Body of pancreas (tissue), 4 donors: Measurements from ENCODE around the gene CRYBA2. TPM values are rescaled to one million over a fixed set of nuclear protein-coding genes. Genes with fewer than 3 reads are reported as not detected.
A peak's percentile ranks its signal among the peaks of the same experiment; 100 is the strongest.

Source experiments
- ATAC-seq: fragments of 150-250 bp; one replicate; pipeline ENCODE4 v1.9.1; 2016
- DNase-seq, 4 donors: peaks; one replicate each; pipeline ENCODE4 v3.0.0-alpha.2; 2019
- H3K27ac ChIP-seq, 4 donors: fragments of 200-600 bp; sonication (generic); 1 replicate in 3 of 4; 2 replicates in 1 of 4; pipeline versions ENCODE4 v1.5.1 to v1.6.1; 2016 to 2019; ENCODE audit warnings: mild to moderate bottlenecking in 1 of 4, mixed read lengths in 1 of 4, moderate library complexity in 1 of 4
- H3K27me3 ChIP-seq, 2 donors: fragments of 200-600 bp; sonication (generic); one replicate each; pipeline ENCODE4 v1.6.0; 2016; ENCODE audit warnings: mild to moderate bottlenecking in 1 of 2
- H3K36me3 ChIP-seq, 2 donors: fragments of 200-600 bp; sonication (generic); replicated peaks in 1 of 2; 2 replicates each; pipeline ENCODE4 v1.5.1; 2016; ENCODE audit warnings: low read depth in 2 of 2; ENCODE audit not compliant: insufficient read depth in 1 of 2
- H3K4me1 ChIP-seq: fragments of 200-600 bp; sonication (generic); one replicate; pipeline ENCODE4 v1.6.0; 2016
- H3K4me3 ChIP-seq, 2 donors: fragments of 200-600 bp; sonication (generic); 1 replicate in 1 of 2; 2 replicates in 1 of 2; pipeline ENCODE4 v1.5.1; 2016 to 2019
- H3K9me3 ChIP-seq, 3 donors: fragments of 200-600 bp; sonication (generic); 1 replicate in 2 of 3; 2 replicates in 1 of 3; pipeline ENCODE4 v1.5.1; 2016
- POLR2A ChIP-seq, 3 donors: fragments of 450-650 bp; IDR thresholded peaks; one replicate each; pipeline ENCODE4 v1.6.1; 2016; ENCODE audit warnings: antibody characterized with exemption in 3 of 3, mild to moderate bottlenecking in 2 of 3
- WGBS, 2 donors: methylation state at CpG; one replicate each; pipeline ENCODE4 v1.1.5; 2017; 5-methylcytosine and 5-hydroxymethylcytosine counted together
- intact Hi-C: fragments of 100-400 bp; cut with DNase I; formaldehyde crosslinking; loops from one replicate; pipeline ENCODE4 v1.15.1; 2023
- total RNA-seq, 2 donors: library from RNA; depleted of rRNA; stranded (reverse); fragments of >200 nt; gene quantifications; one replicate each; pipeline ENCODE4 v1.1.0, GENCODE V29; 2016
- TF ChIP-seq, protein P1 (sequence below), 7 experiments: fragments of 450-650 bp in 4 of 7; fragments of 200-600 bp in 3 of 7; sonication (generic) in 3 of 7; IDR thresholded peaks; one replicate each; pipeline ENCODE4 v1.5.1; 2016 to 2019; ENCODE audit warnings: antibody characterized with exemption in 7 of 7

CRYBA2 gene
- total RNA-seq, 2 donors from 2014 or later: 23.1 to 26.4 TPM

DNA sequence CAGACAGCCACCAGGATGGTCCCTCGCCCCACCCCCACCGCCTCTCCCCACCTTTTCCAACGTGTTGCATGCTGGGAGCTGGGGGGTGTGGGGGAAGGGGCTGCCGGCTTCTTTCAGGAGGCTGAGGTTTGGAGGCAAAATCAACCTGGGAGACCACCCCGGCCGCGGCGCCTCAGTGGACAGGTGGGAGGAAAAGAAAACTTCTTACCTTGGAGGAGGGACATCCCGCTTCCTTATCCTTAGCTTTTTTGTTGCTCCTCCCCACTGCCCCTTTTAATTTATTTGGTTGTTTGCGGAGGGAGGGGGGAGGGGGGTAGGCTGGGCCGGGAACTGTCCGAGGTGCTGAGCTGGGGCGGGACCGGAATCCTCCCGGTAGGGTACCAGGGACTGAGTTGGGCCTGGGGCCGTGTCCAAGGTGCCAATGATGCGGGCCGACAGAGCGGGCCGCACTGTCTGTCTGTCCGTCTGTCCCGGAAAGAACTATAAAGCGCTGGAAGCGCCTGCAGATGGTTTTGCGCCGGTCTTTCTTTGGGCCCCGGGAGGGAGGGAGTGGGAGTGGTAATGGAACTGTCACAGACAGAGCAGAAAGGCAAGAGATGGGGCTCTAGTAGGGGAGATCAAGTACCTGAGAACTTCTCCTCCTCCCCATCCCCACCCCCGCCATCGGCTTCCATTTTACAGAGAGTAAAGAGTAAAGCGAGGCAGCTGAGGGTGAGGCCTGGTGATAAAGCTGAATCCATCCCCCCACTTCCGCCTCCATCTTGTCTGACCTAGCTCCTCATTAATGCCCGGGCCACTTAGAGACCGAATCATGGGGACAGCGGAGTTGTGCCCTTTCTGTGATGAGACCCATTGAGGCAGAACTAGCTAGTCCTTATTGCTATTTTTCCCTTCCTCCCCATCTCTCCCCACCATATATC lies 31.3 kb downstream of the CRYBA2 start:
- Histone ChIP-seq H3K4me1 (peaks cover 28% of the 10 kb centered on the region), H3K27me3 (peaks cover 0 to 48% of the 10 kb centered on the region in 2 donors), H3K4me3 (no peak overlapping the region), H3K9me3 (no peaks in the 10 kb centered on the region), H3K36me3 (no peaks in the 10 kb centered on the region), H3K27ac (no peak overlapping the region)
- TF ChIP-seq, protein P1, sequence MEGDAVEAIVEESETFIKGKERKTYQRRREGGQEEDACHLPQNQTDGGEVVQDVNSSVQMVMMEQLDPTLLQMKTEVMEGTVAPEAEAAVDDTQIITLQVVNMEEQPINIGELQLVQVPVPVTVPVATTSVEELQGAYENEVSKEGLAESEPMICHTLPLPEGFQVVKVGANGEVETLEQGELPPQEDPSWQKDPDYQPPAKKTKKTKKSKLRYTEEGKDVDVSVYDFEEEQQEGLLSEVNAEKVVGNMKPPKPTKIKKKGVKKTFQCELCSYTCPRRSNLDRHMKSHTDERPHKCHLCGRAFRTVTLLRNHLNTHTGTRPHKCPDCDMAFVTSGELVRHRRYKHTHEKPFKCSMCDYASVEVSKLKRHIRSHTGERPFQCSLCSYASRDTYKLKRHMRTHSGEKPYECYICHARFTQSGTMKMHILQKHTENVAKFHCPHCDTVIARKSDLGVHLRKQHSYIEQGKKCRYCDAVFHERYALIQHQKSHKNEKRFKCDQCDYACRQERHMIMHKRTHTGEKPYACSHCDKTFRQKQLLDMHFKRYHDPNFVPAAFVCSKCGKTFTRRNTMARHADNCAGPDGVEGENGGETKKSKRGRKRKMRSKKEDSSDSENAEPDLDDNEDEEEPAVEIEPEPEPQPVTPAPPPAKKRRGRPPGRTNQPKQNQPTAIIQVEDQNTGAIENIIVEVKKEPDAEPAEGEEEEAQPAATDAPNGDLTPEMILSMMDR (IDR thresholded peaks at IDR 0.05): no peak
- no peak for TF ChIP-seq POLR2A (IDR thresholded peaks at IDR 0.05)
- 10 to 12% methylated on average over 30 to 32 of the region's 34 CpGs for WGBS, 2 donors
- intact Hi-C loops: no loop called here
- DNase-seq (no peak), ATAC-seq (no peak)

DNA sequence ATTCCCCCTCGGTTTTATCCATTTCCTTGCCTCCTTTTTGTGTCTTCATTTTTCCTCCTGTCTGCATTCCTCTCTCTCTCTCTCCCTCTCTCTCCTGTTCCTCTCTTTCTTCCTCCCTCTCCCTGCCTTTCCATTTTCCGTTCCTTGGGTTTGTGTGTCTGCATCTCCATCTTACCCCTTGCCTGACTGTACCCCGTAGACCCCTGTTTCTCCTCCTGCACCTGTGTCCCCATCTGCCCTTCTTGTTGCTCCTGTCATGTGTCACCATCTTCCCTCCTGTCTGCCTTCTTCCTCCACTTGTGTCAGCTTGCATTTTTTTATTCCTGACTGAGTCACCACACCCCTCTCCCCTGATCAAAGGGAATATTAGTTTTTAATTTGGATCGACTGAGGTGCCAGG lies 32.0 kb downstream of the CRYBA2 start:
- Histone ChIP-seq H3K9me3 (no peaks in the 10 kb centered on the region), H3K4me1 (peaks cover 28% of the 10 kb centered on the region), H3K36me3 (no peaks in the 10 kb centered on the region), H3K27ac (no peak overlapping the region), H3K4me3 (no peak overlapping the region), H3K27me3 (peaks cover 0 to 48% of the 10 kb centered on the region in 2 donors)
- DNase-seq: no peak
- intact Hi-C loops: no loop called here
- ATAC-seq: no peak
- TF ChIP-seq, protein P1 (IDR thresholded peaks at IDR 0.05): no peak
- peak in 1 of 3 donors; percentile 9 for TF ChIP-seq POLR2A (IDR thresholded peaks at IDR 0.05)
- 3 to 4% methylated on average over 4 of the region's 4 CpGs for WGBS, 2 donors

DNA sequence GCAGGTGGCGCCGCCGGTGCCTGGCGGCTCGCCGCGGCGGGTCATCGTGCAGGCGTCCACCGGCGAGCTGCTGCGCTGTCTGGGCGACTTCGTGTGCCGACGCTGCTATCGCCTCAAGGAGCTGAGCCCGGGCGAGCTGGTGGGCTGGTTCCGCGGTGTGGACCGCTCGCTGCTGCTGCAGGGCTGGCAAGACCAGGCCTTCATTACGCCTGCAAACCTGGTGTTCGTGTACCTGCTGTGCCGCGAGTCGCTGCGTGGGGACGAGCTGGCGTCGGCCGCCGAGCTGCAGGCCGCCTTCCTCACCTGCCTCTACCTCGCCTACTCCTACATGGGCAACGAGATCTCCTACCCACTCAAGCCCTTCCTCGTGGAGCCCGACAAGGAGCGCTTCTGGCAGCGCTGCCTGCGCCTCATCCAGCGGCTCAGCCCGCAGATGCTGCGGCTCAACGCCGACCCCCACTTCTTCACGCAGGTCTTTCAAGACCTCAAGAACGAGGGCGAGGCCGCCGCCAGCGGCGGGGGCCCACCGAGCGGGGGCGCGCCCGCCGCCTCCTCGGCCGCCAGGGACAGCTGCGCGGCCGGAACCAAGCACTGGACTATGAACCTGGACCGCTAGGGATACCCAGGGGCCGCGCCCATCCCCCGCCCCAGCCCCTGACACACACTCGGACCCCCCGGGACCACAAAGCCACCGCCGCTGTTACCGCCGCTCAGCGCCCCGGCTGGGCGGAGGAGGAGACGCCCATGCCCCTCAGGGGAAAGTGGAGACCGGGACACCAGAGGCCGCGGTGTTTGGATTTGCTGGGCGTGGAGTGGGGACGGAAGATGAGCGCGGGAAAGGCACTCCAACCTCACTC lies 32.7 kb downstream of the CRYBA2 start:
- WGBS, 2 donors: 3 to 4% methylated on average over 21 to 86 of the region's 87 CpGs
- no peak overlapping the region for H3K4me3 ChIP-seq
- intact Hi-C loops: no loop called here

DNA sequence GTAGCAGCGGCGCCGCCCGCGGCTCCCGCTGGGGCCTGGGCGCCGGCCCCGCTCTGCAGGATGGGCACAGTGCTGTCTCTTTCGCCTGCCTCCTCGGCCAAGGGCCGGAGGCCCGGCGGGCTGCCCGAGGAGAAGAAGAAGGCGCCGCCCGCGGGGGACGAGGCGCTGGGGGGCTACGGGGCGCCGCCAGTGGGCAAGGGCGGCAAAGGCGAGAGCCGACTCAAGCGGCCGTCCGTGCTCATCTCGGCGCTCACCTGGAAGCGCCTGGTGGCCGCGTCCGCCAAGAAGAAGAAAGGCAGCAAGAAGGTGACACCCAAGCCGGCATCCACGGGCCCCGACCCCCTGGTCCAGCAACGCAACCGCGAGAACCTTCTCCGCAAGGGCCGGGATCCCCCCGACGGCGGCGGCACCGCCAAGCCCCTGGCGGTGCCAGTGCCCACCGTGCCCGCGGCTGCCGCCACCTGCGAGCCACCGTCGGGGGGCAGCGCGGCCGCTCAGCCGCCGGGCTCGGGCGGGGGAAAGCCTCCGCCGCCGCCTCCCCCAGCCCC lies 33.4 kb downstream of the CRYBA2 start:
- no peak overlapping the region for H3K4me3 ChIP-seq
- H3K27ac ChIP-seq: no peak overlapping the region
- H3K9me3 ChIP-seq: no peaks in the 10 kb centered on the region
- peaks cover 0 to 48% of the 10 kb centered on the region in 2 donors for H3K27me3 ChIP-seq
- no peaks in the 10 kb centered on the region for H3K36me3 ChIP-seq
- H3K4me1 ChIP-seq: peaks cover 28% of the 10 kb centered on the region
- DNase-seq (no peak), ATAC-seq (no peak)
- 4 to 7% methylated on average over 3 to 62 of the region's 67 CpGs for WGBS, 2 donors
- intact Hi-C loops: no loop called here
- TF ChIP-seq, protein P1 (IDR thresholded peaks at IDR 0.05): no peak
- no peak for TF ChIP-seq POLR2A (IDR thresholded peaks at IDR 0.05)

More for the DNA sequence above, 32.7 kb downstream of the CRYBA2 start:
- Histone ChIP-seq H3K9me3 (no peaks in the 10 kb centered on the region), H3K27ac (no peak overlapping the region), H3K27me3 (peaks cover 0 to 48% of the 10 kb centered on the region in 2 donors), H3K36me3 (no peaks in the 10 kb centered on the region), H3K4me1 (peaks cover 28% of the 10 kb centered on the region)
- ATAC-seq: no peak
- TF ChIP-seq, protein P1 (IDR thresholded peaks at IDR 0.05): no peak
- no peak for TF ChIP-seq POLR2A (IDR thresholded peaks at IDR 0.05)
- DNase-seq: no peak
